ENCODE measurements around the gene NDUFAF8. TPM values are rescaled to one million over a fixed set of nuclear protein-coding genes. Genes with fewer than 3 reads are reported as not detected.

NDUFAF8 gene
- total RNA-seq, 2 donors from 2014 or later: 22.4 to 58.2 TPM

DNA sequence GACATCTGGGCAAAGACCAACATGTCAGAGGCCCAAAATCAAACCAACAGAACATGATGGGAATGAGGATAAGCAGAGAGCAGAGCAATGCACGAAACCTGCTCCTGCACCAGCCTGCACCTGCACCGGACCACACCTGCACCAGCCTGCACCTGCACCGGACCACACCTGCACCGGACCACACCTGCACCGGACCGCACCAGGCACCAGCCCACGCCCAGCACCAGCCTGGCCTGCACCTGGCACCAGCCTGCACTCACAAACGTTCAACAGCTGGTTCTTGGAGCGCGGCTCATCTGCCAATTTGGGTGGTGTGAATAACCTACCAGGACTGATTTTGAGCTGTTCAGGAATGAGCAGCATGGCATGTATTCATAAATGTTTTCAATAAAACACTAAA lies 34.5 kb upstream of the NDUFAF8 start:
- TF ChIP-seq, protein P1, sequence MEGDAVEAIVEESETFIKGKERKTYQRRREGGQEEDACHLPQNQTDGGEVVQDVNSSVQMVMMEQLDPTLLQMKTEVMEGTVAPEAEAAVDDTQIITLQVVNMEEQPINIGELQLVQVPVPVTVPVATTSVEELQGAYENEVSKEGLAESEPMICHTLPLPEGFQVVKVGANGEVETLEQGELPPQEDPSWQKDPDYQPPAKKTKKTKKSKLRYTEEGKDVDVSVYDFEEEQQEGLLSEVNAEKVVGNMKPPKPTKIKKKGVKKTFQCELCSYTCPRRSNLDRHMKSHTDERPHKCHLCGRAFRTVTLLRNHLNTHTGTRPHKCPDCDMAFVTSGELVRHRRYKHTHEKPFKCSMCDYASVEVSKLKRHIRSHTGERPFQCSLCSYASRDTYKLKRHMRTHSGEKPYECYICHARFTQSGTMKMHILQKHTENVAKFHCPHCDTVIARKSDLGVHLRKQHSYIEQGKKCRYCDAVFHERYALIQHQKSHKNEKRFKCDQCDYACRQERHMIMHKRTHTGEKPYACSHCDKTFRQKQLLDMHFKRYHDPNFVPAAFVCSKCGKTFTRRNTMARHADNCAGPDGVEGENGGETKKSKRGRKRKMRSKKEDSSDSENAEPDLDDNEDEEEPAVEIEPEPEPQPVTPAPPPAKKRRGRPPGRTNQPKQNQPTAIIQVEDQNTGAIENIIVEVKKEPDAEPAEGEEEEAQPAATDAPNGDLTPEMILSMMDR (IDR thresholded peaks at IDR 0.05): no peak
- H3K4me3 ChIP-seq: no peak overlapping the region
- no peak for DNase-seq
- H3K9ac ChIP-seq (ENCODE audit: low read depth in 2 of 2, low read length in 2 of 2): no peak overlapping the region
- no peaks in the 10 kb centered on the region for H3K4me1 ChIP-seq
- no peaks in the 10 kb centered on the region for H3K9me3 ChIP-seq
- H3K36me3 ChIP-seq: no peaks in the 10 kb centered on the region
- intact Hi-C loops (cut with DNase I): no loop called here
- H3K27me3 ChIP-seq: no peaks in the 10 kb centered on the region
- H3K27ac ChIP-seq: no peak overlapping the region

DNA sequence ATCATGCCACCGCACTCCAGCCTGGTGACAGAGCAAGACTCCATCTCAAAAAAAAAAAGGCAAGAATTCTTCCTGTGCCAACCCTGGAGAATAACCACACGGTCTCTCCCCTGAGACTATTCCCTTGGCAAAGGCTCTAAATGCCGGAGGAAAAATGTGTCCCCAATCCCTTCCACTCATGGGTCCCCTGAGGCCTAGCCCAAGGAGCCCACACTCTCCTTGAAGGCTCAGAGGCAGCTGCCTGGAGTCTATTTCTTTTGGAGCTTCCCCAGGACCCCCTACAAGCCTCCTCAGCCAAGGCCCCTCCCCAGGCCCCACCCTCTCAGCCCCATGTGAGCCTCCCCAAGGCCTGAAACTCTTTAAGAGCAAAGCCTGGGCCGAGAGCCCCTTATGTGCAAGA lies 33.0 kb upstream of the NDUFAF8 start:
- intact Hi-C loops (cut with DNase I): no loop called here
- Histone ChIP-seq H3K4me3 (no peak overlapping the region), H3K4me1 (no peaks in the 10 kb centered on the region), H3K9ac (ENCODE audit: low read depth in 2 of 2, low read length in 2 of 2) (no peak overlapping the region), H3K27me3 (no peaks in the 10 kb centered on the region), H3K9me3 (no peaks in the 10 kb centered on the region), H3K27ac (no peak overlapping the region), H3K36me3 (no peaks in the 10 kb centered on the region)
- TF ChIP-seq, protein P1 (IDR thresholded peaks at IDR 0.05): no peak
- DNase-seq: no peak

DNA sequence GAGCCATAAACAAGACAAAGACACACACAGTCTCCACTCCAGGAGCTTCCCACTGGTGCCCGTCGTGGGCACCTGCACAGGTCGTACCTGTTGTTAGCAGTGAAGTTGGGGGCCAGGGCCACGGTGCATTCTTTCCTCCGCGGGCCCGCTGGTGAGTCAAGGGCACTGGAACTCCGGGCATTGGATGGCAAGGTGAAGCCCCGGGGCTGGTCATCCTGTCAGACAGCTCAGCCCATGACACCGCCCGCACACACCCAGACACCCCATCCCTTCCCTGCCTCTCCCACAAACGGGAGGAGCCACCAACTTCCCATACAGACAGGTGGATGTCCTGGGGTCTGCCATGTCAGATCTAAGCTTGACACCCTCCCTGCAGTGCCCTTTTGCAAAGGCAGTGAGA lies 32.5 kb upstream of the NDUFAF8 start:
- no peak overlapping the region for H3K27ac ChIP-seq
- TF ChIP-seq, protein P1 (IDR thresholded peaks at IDR 0.05): no peak
- intact Hi-C loops (cut with DNase I): no loop called here
- no peak overlapping the region for H3K9ac ChIP-seq (ENCODE audit: low read depth in 2 of 2, low read length in 2 of 2)
- H3K36me3 ChIP-seq: no peaks in the 10 kb centered on the region
- H3K4me1 ChIP-seq: no peaks in the 10 kb centered on the region
- no peaks in the 10 kb centered on the region for H3K27me3 ChIP-seq
- no peaks in the 10 kb centered on the region for H3K9me3 ChIP-seq
- DNase-seq: no peak
- no peak overlapping the region for H3K4me3 ChIP-seq

DNA sequence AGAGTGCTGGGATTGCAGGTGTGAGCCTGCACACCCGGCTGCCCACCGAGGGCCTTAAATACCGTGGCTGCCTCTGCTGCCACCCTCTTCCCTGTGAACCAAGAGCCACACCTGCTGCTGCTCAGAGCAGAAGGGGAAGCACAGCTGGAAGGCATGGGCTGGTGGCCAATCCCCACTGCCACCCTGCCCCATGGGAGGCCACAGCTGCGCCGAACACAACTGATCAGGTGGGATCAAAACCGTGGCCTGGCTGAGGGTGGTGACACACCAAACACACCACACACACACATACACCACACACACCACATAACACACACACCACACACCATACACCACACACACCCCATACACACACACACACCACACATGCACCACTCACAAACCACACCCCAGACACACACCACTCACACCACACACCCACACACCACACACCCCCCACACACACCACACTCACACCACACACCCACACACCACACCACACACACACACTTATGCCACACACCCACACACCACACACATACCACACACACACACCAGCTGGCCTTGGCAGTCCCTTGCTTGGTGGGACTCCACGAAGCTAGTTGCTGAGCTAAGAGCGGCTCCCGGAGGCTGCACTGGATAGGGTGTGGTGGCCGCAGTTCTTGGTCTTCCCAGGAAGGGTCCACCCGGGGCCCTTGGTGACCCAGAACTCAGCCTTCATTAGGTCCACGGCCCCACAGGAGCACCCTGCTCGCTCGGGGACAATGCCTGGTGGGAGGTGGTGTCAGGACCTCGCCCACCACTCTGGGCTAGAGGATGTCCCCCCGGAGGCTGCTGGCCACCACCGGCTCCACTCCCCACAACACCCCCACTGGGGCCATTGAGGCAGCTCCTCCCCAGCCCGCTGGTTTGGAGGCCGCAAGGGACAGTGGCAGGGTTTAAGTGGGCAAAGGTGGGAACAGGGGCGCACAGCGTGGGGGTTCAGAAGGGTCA lies 31.2 kb upstream of the NDUFAF8 start:
- H3K4me1 ChIP-seq: no peaks in the 10 kb centered on the region
- DNase-seq: no peak
- TF ChIP-seq, protein P1 (IDR thresholded peaks at IDR 0.05): no peak
- no peak overlapping the region for H3K9ac ChIP-seq (ENCODE audit: low read depth in 2 of 2, low read length in 2 of 2)
- H3K4me3 ChIP-seq: no peak overlapping the region
- H3K9me3 ChIP-seq: no peaks in the 10 kb centered on the region
- no peak overlapping the region for H3K27ac ChIP-seq
- no peaks in the 10 kb centered on the region for H3K36me3 ChIP-seq
- H3K27me3 ChIP-seq: no peaks in the 10 kb centered on the region
- intact Hi-C loops (cut with DNase I): no loop called here

DNA sequence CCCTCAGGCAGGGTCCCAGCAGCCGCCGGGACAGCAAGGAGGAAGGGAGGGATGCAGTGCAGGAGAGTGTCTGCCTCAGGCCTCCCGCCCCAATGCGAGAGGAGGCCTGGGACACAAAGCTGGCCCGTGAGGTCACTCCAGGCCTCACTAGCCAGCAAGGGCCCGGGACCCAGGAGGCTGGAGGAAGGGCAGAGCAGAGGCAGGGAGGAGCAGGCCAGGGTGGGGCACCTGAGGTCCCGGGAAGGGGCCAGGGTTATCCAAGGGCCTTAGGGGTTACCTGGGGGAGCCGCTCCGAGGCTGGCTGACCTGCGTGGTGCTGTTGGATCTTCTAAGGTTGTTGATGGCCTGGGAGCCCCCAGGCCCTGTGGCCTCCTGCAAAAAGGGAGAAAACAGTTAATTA lies 30.5 kb upstream of the NDUFAF8 start:
- H3K27ac ChIP-seq: no peak overlapping the region
- no peak overlapping the region for H3K9ac ChIP-seq (ENCODE audit: low read depth in 2 of 2, low read length in 2 of 2)
- no peaks in the 10 kb centered on the region for H3K36me3 ChIP-seq
- H3K27me3 ChIP-seq: no peaks in the 10 kb centered on the region
- H3K4me1 ChIP-seq: no peaks in the 10 kb centered on the region
- no peak overlapping the region for H3K4me3 ChIP-seq
- no peaks in the 10 kb centered on the region for H3K9me3 ChIP-seq
- TF ChIP-seq, protein P1 (IDR thresholded peaks at IDR 0.05): no peak
- DNase-seq: no peak
- intact Hi-C loops (cut with DNase I): no loop called here
